Hypothalamus (tissue), 51 donors: ENCODE results near the gene PHF12.
"Not testable (repeated sequence)": the region's sequence is repeated elsewhere in the genome, so short reads cannot be mapped to it uniquely, and the experiment has no call there.

ENCODE experiments used
- DNase-seq, 51 donors: peaks; one replicate each; lab custom pipeline; 2025; lab: John Stamatoyannopoulos, UW

Gene PHF12

DNA sequence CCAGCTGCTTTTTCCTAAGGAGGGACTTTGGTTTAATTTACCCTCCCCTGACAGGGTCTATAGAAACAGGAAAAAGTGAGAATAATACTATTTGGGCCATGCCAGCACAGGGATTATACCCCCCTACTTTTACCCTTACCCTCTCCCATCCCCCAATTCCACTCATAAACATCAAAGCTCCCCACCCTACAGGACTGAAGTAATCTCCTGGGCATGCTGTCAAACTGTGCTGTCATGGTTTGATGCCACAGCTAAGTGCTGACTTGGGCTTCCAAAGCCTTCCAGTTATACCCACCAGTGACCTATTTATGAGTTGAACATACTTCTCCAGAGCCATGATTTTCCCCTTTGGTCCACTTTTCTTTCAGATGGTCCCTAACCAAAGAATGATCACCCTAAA, 12.8 kb downstream of the PHF12 start:
- peak in 10 of 51 donors; percentile 9 to 34 (median 16) for DNase-seq

DNA sequence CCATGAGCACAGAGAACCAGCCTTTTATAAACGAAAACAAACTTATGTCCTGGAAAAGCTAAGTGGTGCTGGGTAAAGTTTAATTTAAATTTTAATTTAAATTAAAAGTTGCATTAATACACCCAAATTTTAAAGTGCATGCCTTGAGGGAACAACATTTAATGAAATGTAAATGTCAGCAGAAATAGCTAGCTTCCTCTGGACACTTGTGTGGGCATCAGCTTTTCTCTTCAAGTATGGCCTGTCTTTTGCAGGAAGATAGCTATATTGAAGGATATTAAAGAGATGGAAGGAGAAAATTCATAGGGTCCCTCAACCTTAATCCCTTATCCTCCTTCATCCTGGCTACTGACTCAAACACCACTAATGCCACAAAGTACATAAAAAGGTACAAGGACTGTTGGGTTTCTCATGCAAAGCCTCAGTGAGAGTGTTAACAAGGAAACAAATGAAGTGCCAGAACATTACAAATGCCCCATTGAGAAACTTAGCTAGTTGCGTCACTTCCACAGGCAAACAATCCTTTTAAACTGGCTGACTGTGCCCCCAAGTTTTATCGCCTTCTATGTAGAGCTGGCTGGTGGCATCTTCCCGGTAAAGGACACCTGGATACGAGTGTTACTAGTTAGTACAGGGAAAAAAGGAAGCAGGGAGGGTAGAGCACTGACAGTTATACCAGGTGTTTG, 14.1 kb downstream of the PHF12 start:
- DNase-seq: peak in 25 of 51 donors; percentile 4 to 86 (median 36)

DNA sequence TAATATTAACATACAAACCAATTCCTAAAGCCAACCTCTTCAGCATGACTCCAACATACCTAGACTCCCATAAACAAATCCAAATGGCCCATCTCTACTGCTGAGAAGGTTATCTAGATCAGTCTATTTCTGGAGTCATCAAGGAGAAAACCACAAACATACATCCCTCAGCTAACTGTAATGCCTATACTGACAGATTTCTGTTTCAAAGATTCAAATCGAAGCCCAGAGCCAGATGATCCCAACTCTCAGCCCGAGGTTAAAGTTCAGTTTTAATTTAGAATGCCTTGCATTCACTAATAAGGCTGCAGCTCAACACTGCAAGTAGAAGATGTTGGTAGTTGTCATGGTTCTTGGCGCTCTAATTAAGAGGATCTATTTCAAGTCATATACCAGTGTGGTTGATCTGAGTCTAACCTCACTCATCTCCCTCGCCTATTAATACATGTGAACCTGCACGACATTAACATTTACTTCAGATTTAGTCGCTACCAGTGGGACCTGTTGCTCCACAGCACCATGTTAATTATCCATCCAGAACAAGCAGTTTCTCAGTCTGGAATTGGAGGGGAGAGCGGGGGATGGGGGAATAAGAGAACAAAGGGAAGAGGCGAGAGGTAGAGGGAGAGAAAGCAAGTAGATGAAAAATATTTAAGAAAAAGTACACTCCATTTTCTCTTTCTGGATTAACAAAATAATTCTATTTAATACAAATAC, 15.4 kb downstream of the PHF12 start:
- peak in 1 of 51 donors; percentile 13 for DNase-seq

DNA sequence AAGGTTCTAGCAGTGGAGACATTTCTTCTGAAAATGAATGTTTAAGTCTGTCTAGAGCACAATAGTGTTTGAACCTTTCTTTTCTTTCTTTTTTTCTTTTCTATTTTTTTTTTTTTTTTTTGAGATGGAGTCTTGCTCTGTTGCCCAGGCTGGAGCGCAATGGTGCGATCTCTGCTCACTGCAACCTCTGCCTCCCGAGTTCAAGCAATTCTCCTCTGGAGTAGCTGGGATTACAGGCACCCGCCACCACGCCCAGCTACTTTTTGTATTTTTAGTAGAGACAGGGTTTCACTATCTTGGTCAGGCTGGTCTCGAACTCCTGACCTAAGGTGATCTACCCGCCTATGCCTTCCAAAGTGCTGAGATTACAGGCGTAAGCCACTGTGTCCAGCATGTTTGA, 16.8 kb downstream of the PHF12 start:
- DNase-seq: not testable (repeated sequence)

DNA sequence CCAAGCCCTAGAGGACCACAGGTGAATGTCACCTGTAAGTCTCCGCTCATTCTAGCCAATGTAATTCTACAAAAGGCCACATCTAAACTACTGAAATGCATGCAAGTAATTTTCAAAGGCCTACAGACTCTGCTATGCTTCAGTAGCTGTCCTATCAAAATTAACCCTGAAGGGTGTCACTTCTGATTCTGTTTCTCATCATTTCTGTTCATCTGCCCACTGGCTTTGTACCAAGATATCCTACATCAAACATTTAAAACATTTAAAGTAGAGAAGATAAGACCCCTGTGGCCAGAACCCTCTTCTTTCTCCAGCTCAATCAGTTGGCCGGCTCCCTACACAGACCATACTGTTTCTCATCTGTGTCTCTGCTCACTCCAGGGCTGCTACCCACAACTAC, 21.5 kb downstream of the PHF12 start:
- no peak for DNase-seq

- no peak for DNase-seq
Observed at GRCh38 chr17:28928061-28928460, 23.3 kb downstream of the PHF12 start.

DNA sequence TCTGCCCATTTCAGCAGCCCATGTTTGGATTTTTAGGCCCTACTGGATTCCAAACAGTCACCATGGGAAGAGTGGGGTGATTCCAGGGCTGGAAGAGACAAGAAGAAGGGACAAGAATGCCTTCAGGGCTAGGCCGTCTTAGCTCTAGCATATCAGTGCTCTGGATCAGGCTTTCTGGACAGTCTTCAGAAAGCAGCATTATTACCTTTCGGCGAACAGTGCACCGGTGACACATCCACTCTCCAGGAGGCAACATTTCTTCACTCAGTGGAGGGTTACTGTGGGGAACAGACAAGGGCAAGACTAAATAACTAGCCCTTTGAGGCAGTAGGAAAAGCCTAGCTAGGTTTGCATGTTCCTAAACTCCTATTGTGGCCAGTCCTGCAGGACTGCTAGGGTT, 24.5 kb downstream of the PHF12 start:
- no peak for DNase-seq

DNA sequence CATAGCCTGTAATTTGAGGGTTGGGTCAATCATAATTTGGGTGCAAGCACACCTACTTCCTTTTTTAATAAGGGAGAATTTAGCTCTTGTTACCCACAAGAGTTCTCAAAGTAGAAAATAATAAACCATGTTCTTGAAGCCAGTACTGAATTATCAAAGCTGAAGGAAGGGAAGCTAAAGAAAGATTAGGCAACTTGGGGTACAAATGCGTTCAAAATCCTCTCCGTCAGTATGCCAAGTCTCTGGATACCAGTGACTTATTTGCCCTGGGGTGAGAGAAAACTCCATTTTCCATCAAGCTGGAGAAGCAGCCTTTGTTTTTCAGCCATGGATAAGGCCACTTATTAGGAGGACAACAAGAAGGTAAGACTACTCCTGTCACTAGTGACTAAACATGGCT, 25.0 kb downstream of the PHF12 start:
- DNase-seq: no peak

DNA sequence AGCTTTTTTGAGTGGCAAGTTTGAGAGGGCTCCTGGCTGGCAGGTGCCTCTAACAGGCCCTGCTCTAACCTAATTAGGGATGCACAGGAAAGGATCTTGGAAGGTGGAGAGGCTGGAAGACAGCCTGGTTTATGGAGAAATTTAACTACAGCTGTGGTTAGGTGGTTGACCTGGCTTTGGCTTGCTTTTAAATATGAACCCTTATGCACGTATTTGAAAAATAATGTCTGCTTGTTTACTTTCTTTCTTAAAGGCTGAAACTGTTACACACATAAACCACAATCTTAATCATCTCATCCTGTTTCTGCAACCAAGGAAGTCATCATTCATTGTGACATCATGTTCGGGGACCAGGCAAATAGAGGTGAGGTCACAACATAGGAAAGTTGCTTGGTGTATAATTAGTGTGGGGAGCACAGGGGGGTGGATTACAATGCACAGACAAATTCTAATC, 25.4 kb downstream of the PHF12 start:
- DNase-seq: no peak

DNA sequence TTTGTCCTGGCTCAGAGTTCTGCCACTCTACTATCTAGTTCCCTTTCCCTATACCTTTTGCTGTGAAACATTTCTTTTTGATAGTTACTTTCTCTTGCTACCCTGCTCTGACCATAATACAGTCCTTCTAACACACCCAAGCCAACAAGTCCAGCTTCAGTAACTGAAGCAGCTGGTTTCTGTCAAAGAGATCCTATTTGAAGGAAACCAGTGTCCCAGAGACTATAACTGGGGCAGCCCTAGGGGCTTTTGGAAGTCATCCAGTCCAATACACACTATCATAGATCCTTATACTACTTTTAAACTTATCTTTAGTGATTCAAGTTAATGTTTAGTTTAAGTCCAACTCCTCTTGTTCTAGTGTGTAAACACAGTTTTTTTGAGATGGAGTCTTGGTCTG, 31.1 kb downstream of the PHF12 start:
- no peak for DNase-seq

DNA sequence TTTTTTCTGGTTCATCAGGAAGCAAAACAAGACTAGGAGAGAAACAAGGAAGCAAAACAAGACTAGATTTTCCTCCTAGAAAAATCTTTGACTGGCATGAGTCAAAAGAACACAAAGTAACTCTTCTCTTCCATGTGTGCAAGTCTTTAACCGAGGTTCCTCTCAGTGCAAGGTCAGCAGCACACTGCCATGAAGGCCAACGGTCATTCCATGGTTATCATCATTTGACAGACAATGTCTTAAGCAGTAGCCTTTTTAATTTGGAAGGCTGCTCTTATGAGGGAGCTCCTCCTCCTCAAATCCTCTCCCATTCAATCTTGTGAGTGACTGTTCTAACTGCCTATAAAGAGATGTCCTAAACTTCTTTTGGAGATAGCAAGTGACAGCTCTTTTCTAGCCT, 33.0 kb downstream of the PHF12 start:
- no peak for DNase-seq

- no peak for DNase-seq
Observed at GRCh38 chr17:28917465-28917864, 33.9 kb downstream of the PHF12 start.

- no peak for DNase-seq
Observed at GRCh38 chr17:28917029-28917428, 34.3 kb downstream of the PHF12 start.

- DNase-seq: peak in 17 of 51 donors; percentile 6 to 53 (median 29)
Observed at GRCh38 chr17:28916302-28916934, 34.9 kb downstream of the PHF12 start.

GRCh38 chr17:28912938-28913333, 38.4 kb downstream of the PHF12 start:
- no peak for DNase-seq

DNA sequence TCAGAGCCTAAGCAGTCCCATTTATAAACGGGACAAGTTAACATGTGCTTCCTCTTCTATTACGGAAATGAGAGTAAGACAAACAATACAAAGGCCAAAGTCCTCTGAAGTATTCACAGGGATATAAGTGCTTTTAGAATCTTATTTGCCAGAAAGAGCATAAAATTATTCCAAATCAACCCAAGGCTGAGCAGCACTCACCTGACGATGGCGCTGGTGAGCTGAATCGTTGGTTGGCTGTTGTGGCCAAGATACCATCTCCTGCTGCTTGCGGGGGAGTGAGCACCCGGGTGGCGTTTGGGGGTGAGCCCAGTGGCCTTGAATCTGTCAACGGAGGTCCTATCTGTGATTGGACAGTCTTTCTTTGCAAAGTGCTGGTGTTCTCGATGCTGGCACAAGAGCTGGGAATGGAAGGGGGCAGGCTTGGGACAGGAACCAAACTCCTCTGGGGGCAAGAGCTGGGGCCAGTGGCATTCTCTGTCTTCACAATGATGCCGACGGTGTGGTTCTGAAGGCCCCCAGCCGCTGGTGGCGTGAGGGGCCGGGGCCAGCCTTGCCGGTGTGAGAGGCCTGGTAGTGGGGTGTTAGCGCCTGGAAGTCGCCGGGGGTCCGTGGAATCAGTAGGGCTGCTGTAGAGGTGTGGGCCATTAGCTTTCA, 38.9 kb downstream of the PHF12 start:
- DNase-seq: peak in 13 of 51 donors; percentile 6 to 38 (median 15)

DNA sequence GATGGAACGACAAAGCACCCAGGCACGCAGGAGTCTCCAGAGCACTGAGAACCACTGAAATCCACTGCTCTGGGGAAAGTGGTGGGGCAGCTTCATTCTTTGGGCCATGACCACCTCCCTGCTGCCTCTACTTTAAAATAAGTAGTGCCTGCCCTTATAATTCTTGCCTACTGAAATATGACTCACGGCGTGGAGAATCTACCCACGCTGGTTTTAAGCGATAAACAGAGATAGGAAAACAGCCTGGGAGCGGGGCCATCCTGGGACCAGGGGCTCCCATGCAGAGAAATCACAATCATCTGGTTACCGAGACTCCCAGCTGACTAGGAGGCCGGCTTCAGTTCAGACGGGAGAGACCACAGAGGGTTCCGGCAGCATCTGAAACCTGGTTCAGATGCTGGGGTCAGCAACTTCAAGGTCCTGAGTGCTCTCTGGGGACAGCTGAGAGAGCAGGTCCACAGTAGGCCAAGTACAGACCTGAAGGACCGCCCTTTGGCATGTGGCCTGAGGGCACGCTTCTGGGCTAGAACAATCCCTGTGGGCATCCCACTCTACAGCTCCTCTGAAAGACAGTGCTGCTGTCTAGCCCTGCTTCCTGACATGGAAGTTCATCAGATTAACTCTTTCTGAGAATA, 39.8 kb downstream of the PHF12 start:
- DNase-seq: no peak

- DNase-seq: no peak
Observed at GRCh38 chr17:28910534-28910933, 40.8 kb downstream of the PHF12 start.

- DNase-seq: peak in 2 of 51 donors; percentile 16 to 26
Observed at GRCh38 chr17:28908640-28909167, 42.6 kb downstream of the PHF12 start.

- peak in 1 of 51 donors; percentile 5 for DNase-seq
Observed at GRCh38 chr17:28907709-28908475, 43.4 kb downstream of the PHF12 start.
